NCI-H524 treated with DMSO at 0.1 percent for 48 hours (cell line): ENCODE results near the gene DHRSX.

Experiments used
- DNase-seq: peaks from one replicate; lab custom pipeline; 2025; lab: John Stamatoyannopoulos, UW

DHRSX gene

DNA sequence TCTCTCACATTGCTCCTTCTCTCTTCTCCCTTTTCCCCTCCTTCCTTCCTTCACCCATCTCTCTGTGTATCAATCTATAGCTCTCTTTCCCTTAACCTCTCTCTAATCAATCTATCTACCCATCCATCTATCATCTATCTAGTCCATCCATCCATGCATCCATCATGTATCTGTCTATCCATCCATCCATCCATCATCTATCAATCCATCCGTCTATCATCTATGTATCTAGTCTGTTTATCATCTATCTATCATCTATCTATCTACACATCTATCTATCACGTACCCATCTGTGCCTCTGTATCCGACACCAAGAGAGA, 307.5 kb downstream of the DHRSX start:
- DNase-seq = no peak

DNA sequence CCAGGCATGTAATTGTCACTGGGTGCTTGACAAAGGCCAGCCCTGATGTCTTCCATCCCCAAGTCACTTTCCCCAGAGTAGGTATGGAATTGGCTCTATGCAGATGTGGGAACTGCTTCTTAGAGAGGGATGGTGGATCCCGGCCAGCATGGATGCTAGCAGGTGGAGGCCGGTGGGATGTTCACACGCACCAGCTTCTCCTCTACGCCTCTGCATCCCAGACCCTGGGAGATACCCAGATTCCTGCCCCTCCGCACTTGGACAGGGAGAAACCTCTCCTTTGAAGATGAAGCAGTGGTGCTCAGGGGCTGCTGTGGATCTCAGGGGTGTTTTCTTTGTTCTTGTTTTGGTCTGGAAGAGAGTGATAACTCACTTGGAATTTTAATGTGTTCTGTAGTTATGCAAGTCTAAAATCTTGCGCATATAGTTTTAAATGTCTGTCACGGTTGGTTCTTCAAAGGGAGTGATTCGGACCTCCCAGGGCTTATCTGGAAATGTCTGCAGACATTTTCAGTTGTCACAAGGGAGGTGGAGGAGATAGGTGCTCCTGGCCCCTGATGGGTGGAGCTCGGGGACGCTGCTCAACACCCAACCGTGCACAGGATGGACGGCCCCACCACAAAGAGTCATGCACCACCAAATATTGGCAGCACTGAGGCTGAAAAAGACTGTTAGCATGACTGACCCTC, 308.0 kb downstream of the DHRSX start:
- no peak for DNase-seq

DNA sequence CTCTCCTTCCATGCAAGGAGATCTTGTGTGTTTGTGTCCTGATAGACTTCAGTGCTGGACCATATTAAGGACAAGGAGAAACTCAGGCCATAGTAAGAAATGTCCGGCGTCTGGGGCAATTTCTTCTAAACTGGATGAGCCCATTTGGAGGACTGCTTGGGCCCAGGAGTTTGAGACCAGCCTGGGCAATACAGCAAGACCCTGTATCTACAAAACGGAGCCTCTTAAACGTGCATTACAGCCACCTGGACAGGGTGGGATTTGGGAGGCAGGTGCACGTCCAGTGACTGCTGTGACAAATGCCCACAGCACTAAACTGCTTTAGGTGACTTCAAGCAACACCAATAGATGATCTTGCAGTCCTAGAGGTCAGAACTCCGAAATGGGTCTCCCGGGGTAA, 311.9 kb downstream of the DHRSX start:
- no peak for DNase-seq

DNA sequence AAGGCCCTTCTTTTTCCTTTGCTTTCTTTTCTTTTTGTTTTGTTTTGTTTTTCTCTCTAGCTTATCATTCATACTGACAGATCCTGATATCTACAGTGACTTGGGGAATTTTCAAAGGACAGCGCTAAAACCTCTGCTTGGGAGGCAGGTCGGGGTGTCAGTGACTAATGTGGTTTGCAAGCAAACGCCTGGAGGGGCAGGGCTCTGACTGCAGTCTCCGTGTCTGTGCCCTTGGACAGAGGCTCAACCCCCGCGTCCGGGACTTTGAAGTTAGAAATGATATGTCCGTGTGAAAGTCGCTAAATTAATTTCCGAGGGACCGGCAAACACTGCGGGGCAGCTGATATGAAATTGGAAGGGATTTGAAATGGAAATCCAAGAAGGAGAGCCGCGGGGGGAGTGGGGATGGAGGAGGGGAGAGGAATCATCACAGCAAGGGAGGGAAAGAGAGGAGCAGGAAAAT, 312.4 kb downstream of the DHRSX start:
- no peak for DNase-seq

DNA sequence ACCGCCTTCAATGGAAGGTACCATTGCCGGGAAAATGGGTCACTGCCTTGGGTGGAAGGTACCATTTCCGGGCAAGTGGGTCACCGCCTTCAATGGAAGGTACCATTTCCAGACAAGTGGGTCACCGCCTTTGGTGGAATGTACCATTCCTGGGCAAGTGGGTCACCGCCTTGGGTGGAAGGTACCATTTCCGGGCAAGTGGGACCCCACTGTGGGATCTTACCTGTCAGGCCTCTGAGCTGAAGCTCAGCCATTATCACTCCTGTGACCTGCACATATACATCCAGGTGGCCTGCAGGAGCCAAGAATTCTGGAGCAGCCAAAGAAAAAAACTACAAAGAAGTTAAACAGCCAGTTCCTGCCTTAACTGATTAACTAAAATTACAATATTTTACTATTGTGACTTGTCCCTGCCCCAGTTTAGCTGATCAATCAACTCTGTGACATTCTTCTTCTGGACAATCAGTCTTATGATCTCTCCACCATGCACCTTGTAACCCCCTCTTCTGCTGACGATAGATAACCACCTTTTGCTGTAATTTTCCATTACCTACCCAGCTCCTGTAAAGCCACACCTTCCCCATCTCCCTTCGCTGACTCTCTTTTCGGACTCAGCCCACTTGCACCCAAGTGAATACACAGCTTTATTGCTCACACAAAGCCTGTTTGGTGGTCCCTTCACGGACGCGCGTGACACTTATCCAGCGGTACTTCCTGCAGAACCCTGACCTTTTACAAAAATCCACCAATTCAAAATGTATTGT, 313.2 kb downstream of the DHRSX start:
- DNase-seq = no peak

DNA sequence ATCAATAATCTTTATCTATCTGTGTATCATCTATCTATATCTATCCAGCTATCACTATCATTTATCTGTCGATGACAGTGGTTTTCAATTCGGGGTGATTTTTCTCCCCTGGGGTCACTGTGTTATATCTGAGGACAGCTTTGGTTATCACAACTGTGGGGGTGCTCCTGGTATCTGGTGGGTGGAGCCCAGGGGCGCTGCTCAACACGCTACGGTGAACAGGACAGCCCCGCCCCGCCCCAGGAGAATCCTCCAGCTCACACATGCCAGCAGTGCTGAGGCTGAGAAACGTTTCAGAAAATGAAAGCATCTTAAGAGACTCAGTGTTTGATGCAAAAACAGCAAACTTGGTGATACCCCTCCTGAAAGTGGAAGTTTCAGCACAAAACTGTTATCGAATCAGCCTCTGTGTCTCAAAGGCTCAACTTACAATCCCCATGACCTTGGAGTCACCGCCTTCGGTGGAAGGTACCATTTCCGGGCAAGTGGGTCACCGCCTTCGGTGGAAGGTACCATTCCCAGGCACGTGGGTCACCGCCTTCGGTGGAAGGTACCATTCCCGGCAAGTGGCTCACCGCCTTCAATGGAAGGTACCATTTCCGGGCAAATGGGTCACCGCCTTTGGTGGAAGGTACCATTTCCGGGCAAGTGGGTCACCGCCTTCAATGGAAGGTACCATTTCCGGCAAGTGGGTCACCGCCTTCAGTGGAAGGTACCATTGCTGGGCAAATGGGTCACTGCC, 315.3 kb downstream of the DHRSX start:
- DNase-seq = no peak

DNA sequence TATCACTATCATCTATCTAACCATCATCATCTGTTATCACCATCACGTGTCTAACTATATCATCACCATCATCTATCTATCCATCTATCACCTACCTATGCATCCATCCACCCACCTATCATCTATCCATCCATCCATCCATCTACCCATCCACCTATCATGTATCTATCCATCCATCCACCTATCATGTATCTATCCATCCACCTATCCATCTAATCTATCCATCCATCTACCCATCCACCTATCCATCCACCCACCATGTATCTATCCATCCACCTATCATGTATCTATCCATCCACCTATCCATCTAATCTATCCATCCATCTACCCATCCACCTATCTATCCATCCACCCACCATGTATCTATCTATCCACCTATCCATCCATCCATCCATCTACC, 316.7 kb downstream of the DHRSX start:
- no peak for DNase-seq

DNA sequence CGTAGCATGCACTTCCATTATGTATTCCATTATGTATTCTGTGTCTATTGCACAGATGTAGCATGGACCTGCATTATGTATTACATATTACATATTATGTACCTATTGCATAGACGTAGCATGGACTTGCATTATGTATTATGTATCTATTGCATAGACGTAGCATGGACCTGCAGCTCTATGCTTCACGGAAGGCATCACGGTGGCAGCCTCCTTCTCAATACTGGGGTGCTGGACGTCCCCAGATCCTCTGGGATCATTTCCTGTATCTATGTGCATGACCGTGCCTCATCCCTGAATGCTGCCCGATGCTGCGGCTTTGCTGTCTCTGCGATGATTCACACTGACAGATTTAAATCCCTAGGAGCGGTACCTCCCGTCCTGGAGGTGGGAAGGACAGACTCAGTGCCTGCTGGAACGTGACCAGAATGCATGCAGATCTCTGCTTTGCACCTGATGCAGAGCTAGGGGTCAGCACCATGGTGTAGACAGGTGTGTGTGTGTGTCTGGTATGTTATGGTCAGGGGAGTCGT, 317.5 kb downstream of the DHRSX start:
- no peak for DNase-seq

DNA sequence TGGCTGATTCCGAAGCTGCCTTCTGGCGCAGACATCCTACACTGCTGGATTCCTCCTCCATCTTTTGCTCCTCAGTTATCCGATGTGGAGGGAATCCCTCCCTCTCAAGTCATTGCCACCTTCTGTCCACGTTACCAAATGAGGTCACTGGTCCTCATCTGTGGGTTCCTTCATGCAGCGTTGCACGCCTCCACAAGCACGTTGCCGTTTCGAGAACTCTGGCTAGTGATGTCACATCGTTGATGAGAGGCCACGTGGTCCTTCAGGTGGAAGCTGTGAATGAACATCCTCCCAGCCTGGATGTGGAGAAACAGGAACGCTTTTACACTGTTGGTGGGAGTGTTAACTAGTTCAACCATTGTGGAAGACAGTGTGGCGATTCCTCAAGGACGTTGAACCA, 323.2 kb downstream of the DHRSX start:
- DNase-seq = no peak

DNA sequence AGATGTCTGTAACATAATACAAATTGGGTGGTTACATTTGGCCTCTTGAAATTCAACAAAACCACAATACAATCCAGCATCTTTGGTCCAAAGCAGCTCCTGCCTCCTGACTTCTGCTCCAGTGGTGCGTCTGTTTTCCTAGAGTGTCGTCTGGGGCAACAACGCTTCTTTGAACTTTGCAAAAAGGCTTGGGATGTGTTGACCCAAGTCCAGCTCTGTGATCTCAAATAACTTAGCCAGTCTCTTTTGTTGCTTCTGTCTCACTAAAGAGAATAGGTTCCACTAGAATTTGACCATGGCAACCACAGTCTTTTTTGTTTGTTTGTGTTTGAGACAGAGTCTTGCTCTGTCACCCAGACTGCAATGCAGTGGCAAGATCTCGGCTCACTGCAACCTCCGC, 324.0 kb downstream of the DHRSX start:
- DNase-seq = no peak

DNA sequence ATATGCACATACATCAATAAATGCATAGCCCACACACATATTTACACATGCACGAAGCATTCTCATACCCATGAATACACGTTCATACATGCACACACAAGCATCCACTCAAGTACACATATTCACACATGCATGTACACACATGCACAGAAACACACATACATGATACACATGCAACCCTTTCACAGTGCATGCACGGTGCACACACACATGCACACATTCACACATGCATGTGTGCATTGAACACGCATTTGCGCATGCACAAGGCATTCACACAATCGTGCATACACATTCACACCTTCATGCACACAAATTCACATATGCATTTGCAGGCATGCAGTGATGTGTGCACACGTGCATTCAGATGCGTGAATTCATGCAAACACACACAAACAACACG, 324.5 kb downstream of the DHRSX start:
- DNase-seq = no peak

DNA sequence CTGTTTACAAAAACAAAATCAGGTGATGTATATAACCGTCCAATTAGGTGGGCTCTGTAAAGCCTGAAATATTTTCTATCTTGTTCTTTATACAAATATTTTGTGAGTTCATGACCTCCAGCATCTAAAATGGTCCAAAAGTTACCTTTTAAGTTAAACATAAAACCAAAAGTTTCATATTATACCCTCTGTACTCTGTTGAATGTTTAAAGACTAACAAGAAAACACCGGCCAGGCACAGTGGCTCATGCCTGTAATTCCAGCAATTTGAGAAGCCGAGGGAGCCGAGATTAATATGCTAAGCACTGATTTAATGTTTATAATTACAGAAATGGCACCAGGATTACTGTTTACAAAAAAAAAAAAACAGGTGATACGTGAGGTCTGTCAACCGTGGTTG, 328.4 kb downstream of the DHRSX start:
- no peak for DNase-seq
